GM21515 (cell line): ENCODE measurements around the gene RASA3.

ENCODE experiments used
- ATAC-seq: cut with Tn5 transposase; IDR thresholded peaks from one replicate; pipeline ENCODE4 v1.9.1; 2021; ENCODE audit not compliant: unreplicated experiment

The RASA3 gene

GRCh38 chr13:113945857-113946408 is 186.5 kb downstream of the RASA3 start:
- no peak for ATAC-seq

DNA sequence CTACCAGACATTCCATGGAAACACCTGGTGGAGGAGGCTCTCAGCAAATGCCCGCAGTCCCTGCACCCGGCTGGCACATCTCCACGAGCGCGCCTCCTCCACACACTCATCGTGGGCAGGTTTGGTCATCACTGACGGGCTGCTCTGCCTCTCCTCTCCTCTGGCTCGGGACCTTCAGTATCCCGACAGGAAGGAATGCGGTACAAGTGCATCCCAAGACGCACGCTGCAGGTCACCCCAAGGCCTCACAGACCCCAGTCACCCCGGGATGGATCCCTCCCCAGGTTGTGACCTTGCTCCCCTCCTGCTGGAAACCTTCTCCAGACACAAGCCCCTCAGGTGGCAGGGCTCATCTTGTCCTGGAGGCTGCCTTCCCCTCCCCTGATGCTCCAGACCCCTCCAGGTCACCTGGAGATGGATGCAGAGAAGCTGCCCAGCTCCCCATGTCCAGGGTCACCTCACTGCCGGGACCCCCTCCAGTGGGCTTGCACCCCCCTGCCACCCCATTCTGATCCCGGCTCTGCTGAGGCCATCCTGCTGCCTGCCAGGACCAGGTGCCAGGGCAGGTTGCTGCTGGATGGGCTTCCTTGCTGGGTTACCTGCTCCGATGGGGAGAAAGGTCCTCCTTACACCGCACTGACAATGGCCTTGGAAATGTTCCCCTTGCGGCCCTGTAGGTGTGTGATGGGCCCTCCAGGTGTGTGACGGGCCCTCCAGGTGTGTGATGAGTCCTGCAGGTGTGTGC is 188.4 kb downstream of the RASA3 start:
- no peak for ATAC-seq

DNA sequence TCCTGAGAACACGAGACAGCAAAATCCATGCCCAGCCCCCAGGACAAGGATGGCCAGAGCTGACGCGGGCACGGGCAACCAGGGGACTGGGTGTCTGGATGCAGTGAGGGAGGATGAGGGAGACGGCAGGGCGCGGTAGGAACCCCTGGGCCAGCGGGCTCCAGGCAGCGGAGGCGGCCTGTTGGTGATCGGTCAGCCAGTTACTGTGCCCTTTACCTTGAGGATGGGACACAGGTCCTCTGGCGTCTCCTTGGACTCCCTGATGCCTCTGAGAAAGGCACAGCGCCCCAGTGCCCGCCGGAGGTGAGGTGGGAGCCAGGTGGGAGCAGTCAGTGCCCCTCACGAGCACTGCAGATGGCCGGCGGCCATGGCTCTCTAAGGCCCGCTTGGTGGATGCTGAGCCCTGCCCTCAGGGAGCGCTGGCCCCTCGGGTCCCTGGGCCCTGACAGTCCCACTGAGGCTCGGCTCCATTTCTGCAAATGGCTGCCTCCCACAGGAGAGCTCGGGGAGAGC is 189.8 kb downstream of the RASA3 start:
- ATAC-seq, result no peak

DNA sequence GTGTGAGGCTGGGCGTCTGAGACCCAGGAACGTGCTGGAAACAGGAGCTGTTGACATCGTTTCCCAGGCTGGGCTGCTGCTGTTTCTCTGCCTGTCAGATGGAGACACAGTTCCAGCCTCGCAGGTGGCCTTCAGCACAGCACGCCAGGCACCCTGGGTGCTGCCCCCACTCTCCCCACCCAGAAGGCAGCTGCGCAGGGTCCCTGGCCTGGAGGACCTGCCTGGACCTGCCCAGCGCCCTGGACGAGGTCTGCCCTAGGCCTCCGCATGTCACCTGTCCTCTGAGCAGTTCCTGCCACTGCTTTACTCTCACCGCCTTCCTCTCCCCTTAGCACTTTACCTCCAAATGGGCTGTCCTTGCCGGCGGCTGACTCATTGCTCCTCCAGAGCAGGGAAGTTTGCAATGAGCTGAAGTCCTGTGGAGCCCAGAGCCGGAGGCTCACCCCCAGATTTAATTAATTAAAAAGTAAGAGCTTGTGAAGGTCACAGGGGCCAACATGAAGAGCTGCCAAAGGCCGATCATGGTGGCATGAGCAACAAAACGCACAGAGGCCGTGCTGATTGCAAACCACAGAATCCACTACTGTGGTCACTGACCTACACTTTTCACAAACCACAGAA is 190.7 kb downstream of the RASA3 start:
- ATAC-seq, result no peak

DNA sequence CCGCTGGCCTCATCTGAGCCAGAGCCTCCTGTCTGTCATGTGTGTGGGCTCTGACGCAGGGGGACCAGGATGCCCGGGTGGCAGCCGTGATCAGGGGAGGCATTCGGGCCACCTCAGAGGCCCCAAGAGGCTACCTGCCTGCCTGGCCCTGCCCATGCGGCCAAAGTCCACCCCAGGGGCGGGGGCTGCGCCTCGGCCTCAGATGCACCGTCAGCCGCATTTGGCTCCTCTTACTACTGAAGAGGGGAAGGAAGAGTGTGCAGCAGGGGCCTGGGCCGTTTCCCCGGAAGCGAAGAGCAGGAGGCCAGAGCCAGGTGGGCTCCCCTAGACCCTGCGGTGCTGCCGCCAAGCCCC is 192.5 kb downstream of the RASA3 start:
- ATAC-seq, result no peak

- ATAC-seq, result no peak
Measured at GRCh38 chr13:113939129-113939943, 193.1 kb downstream of the RASA3 start.

- ATAC-seq, result no peak
Measured at GRCh38 chr13:113938716-113939115, 193.7 kb downstream of the RASA3 start.

GRCh38 chr13:113938246-113938645 is 194.2 kb downstream of the RASA3 start:
- no peak for ATAC-seq

GRCh38 chr13:113937527-113938180 is 194.8 kb downstream of the RASA3 start:
- no peak for ATAC-seq

DNA sequence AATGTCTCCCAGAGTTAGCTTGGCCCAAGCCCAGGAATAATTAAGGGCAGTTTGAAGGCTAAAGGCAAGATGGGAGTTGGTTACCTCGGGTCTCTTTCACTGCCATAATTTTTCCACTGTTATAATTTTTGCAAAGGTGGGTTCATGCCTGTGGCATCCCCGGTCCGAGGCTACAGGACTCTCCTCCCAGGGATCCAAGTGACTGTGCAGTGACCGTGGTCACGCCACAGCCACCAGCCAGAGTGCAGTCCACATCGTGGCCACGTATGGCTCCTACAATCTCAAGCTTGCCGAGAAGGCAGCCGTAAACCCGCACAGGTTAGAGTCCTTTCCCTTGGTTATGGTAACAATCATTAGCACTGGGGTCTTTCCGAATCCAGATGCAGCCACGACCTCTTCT is 195.3 kb downstream of the RASA3 start:
- no peak for ATAC-seq

DNA sequence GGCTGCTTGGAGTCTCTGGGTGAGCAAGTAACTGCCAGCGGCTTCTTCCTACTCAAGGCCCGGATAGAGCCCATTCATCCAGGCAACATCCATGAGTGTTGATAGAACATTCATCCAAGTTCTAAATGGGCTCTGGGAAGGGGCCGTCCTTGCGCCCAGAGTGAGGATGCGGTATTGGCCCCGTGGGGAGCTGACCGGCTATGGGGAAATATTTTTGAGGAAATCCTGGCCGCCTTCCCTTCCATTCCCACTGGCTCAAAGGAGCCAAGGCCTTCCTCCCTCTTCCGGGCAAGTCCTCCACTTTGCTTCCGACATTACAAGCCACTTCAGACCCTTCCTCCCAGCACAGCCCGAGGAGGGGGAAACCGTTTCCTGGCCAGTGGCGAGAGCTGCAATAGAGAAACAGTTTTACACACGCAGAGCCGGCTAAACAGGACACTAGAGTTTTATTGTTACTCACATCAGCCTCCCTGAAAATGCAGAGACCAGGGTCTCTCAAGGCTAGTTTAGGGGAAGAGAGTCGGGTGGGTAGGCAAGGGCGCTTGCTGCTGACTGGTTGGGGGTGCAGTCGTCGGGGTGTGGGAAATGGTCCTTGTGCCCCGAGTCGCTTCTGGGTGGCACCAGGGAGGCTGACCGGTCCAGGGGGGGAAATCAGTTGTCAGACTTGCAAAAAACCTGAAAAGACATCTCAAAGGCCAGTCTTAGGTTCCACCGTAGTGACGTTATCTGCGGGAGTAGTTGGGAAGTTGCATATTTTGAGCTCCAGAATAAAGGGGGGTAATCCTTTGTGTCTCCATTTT is 196.1 kb downstream of the RASA3 start:
- no peak for ATAC-seq

DNA sequence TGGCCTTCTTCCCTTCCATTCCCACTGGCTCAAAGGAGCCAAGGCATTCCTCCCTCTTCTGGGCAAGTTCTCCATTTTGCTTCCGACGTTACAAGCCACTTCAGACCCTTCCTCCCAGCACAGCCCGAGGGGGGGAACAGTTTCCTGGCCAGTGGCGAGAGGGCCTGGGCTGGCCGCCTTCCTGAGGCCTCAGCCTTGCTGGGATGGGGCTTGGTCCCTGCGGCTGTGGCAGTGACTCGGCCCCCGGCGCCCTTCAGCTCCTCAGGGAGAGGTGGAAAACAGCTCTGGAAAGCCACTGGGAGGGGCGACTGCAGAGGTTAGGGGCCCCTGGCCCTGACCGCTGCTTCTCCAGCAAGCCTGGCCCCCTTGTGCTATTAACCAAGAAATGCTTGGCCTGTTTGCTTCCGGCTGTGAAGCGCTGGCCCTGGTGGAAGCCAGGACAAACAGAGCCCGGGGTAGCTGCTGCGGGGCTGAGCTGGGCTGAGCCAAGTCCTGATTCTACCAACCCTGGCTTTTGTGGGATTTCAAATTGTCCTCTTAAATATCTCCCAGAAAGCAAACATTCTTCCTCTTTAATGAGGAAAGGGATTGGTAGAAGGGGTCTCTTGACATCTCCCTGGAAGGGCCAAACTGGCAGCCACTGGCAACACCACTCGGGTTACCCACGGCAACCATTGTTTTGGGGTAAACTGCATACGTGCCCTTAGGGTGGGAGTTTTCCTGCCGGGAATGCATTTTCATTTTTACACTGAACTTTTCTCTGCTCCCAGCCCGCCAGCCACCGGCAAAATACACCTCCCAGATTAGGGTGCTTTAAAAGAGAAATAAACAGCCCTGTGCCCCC is 197.2 kb downstream of the RASA3 start:
- no peak for ATAC-seq

DNA sequence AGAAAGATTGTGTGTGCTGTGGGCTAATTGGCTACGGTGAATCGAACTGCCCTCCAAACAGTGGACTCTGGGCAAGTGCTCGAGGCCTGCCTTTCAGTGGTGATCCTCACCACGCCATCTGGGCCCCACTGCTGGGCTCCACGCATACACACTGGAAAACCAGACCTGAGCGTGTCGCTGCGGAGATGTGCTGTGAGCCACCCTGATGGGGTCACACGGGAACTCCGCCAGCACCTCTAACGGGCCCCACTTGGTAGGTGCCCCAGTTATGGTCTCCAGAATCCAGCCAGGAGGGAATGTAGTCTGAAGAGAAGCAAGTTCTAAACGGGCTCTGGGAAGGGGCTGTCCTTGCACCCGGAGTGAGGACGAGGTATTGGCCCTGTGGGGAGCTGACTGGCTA is 197.8 kb downstream of the RASA3 start:
- no peak for ATAC-seq

GRCh38 chr13:113933901-113934300 is 198.5 kb downstream of the RASA3 start:
- ATAC-seq, result no peak

- ATAC-seq, result no peak
Measured at GRCh38 chr13:113931841-113932459, 200.5 kb downstream of the RASA3 start.

DNA sequence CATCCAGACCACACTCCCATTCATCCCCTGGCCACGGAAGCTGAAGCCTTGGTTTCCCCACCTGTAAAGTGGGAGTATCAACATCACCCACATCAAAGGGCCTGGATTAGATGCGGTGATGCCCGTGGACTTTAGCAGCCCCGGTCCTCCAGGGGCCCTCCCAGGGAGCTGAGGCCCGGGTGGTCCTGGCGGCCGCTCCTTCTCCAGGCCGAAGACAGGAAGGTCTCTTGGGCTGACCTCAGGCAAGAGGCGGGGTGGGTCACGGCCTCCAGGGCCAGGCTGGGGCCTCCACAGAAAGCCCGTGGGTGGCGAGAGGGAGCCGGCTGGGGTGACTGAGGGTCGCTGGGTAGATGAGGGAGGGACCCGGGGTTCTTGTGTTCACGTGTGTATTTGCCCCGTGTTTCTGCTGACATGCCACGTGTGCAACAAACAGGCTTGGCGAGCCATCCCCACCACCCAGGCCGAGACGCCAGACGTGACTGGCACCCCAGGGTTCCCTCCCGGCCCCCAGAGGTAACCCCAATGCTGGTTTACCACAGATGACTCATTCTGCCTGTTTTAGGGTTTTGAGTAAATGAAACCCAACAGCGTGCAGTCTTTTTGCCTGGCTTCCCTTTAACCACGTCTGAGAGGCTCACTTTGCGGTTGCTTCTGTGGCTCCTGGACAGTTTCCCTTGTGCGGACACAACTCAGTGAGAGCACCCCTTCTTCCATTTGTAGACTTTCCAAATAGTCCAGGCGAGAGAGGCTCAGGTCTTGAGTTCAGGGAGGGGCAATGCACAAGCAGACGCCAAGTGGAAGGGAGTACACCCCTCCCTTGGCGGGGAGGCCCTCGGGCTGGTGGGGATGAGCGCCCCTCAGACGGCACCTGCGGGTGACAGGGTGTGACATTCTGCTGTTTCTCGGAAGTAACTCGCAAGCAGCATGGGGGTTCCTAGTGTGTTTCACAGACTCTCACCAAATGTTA is 201.5 kb downstream of the RASA3 start:
- no peak for ATAC-seq
